Skeletal muscle cell (primary cell): Measurements from ENCODE around the gene AVP.
"Not testable (repeated sequence)": the region's sequence is repeated elsewhere in the genome, so short reads cannot be mapped to it uniquely, and the experiment has no call there.

Source experiments
- DNase-seq: peaks from one replicate; pipeline ENCODE4 v3.0.0-alpha.2; 2010; ENCODE audit warnings: low read depth
- H3K4me3 ChIP-seq: 2 replicates; pipeline ENCODE4 v1.5.1; 2011; ENCODE audit warnings: low read depth, mild to moderate bottlenecking, control low read depth, low read length, moderate library complexity

Gene AVP

GRCh38 chr20:3068075-3068474, 16.4 kb downstream of the AVP start:
- no peak for DNase-seq
- H3K4me3 ChIP-seq = no peak overlapping the region

DNA sequence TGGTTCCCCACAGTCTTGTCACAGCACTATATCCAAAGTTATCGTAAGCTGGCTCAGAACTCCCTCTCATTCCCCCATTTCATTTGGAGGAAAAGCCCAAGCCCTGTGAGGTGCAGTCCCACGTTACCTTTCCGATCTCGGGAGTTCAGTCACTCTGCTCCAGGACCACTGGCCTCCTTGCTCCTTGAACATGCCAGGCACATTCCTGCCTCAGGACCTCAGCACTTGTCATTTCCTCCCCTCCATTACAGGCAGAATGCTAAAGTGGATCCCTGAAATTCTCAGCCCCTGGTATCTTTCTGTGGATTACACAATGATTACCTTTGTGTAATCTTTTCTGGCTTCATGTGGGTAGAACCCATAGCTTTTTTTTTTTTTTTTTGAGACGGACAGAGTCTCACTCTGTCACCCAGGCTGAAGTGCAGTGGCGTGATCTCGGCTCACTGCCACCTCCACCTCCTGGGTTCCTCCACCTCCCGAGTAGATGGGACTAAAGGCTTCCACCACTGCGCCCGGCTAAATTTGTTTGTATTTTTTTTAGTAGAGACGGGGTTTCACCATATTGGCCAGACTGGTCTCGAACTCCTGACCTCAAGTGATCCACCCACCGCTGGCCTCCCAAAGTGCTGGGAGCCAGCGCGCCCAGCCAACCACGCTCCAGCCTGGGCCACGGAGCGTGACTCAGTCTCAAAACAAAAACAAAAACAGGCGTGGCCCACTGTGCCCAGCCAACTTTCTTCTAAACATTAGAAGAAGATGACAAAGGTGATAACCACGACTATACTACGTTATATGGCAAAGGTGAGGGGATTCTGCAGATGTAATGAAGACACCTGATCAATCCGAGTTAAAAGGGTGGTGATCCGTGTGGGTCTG, 17.1 kb downstream of the AVP start:
- H3K4me3 ChIP-seq = no peak overlapping the region
- DNase-seq = no peak

DNA sequence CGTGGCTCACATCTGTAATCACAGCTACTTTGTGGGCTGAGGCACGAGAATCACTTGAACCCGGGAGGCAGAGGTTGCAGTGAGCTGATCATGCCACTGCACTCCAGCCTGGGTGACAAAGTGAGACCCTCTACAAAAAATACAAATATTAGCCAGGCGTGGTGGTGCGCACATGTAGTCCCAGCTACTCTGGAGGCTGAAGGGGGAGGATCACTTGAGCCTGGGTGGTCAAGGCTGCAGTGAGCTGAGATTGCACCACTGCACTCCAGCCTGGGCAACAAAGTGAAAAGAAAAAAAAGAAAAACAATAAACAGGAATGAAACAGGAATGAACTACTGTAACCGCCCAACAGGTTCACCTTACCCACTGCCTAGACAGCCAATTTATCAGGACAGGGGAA, 20.4 kb downstream of the AVP start:
- H3K4me3 ChIP-seq, DNase-seq: not testable (repeated sequence)

DNA sequence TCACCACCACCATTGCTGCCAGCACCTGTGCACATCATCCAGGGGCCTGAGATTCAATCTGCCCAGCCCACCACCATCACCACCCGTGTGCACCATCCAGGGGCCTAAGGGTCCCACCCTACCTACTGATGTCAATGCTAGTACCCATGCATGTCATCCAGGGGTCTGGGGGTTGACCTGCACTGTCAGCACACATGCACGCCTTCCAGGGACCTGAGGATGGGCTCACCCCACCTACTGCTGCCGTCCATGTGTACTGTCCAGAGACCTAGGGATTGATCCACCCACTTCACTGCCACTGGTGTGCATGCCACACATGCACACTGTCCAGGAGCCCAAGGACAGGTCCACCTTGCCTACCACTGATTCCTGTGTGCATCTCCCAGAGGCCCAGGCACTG, 25.0 kb downstream of the AVP start:
- H3K4me3 ChIP-seq = no peak overlapping the region
- DNase-seq = no peak

DNA sequence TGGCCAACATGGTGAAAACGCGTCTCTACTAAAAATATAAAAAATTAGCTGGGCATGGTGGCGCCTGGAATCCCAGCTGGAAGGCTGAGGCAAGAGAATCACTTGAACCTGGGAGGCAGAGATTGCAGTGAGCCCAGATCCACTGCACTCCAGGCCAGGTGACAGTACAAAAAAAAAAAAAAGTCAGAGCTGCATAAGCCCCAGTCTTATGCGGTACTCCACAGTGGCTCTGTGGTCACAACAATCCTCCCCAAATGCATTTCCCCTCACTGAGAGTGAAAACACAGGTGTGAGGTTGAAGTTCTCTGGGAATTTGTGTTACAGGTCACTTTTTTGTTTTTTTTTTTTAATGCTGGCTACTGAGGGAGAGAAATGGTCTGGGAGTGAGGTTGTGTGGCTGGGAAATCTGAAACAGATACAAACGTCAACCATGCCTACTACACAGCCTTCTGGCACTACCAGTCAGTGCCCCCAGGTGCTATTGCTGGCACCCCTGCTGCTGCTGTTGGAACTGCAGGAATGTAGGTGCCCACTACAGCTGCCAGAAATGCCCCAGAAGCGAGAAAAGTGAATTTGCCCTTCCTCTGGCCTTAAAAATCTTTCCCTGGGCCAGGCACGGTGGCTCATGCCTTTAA, 33.0 kb downstream of the AVP start:
- H3K4me3 ChIP-seq = no peak overlapping the region
- DNase-seq = no peak

DNA sequence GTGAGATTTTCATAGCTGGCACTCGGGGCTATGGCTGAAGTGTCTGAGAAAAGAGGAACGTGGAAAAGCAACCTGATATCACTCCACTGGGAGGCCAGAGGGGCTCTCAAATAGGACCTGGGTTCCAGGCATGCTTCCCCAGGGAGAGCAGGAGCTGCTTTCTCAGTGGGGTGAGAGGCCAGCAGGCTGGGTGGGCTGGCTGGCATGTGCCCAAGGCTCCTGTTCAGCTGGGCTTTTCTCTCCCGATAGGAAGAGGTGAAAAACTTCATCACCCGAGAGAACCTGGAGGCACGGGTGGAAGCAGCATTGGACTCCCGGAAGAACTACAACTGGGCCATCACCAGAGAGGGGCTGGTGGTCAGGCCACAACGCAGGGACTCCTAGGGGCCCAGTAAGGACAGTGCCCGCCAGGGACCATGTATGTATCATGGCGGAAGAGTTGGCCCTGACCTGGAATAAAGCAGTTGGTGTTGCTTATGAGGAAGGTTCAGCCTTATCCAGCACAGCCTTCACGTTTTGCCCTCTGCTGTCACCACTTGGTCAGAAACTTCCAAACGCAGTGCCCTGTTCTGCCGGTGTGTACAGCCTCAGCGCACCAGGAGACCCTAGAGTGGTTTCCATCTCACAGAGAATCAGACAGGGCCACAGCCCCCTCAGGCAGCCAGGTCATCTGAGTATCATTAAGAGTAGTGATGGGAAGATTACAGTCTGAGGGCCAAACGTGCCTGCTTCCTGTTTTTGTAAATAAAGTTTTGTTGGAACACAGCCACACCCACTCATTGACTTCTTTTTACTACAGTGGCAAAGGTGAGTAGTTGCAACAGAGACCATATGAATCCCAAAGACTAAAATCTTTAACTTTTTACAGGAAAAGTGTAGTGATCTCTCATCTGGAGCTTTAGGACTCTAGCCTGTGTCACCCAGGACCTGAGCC, 36.8 kb downstream of the AVP start:
- H3K4me3 ChIP-seq = no peak overlapping the region
- DNase-seq = no peak

- no peak for DNase-seq
- peak overlapping the region; percentile 82 for H3K4me3 ChIP-seq
Observed at GRCh38 chr20:3046677-3047462, 37.7 kb downstream of the AVP start.

- DNase-seq = peak; percentile 53
- peak within 1 kb of the TSS; percentile 82 for H3K4me3 ChIP-seq
Observed at GRCh38 chr20:3045816-3046676, 38.5 kb downstream of the AVP start, which contains the start of gene MRPS26. TSS of gene MRPS26 (plus strand) at chr20:3046052. CDS start at chr20:3046069, 17 bp downstream.

- DNase-seq = peak; percentile 71
- H3K4me3 ChIP-seq = peak overlapping the region; percentile 82
Observed at GRCh38 chr20:3045042-3045815, 39.3 kb downstream of the AVP start.

- H3K4me3 ChIP-seq = no peak overlapping the region
- DNase-seq = no peak
Observed at GRCh38 chr20:3044336-3044965, 40.1 kb downstream of the AVP start.

DNA sequence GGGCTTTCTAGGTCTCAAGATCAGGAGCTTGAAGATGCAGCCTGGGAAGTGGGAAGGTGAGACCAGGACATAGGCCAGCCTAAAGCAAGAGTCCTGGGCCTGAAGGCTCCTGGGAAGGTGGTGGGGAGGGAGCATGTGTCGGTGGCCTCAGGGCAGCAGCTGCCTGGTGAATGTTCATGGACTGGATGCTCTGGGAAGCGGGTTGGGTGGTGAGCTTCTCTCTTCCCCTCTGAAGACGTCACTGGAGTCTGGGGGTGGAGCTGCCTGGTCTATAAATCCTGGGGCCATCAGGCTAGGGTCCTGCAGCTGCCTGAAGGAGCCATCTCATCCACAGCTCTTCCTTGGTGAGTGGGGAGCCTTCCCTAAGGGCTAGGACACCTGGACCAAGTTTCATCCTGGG, 41.2 kb downstream of the AVP start, which contains the start of gene GNRH2:
Gene GNRH2, plus strand, starts transcription at position 301 of the 400 bp plus-strand sequence. CDS start 793 bp downstream, outside the sequence.
- no peak for DNase-seq
- H3K4me3 ChIP-seq = no peak within 1 kb of the TSS

DNA sequence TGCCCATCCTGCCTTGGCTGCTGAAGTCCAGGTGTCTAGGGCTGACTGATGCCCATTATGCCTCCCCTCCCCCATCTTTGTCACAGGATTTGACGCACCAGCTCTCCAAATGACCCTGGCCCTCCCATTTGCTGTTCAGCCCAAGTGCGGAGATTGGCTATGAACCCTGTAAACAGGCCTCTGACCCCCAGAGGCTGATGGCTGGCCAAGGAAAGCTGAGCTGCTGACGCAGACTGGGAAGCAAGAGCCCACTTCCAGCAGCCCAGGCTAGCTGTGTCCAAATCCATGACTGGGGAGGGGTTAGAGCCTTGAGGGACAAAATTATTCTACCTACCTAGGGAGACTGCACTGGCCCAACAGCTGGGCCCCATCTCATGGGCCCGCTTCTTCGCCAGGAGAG, 41.9 kb downstream of the AVP start:
- no peak overlapping the region for H3K4me3 ChIP-seq
- no peak for DNase-seq

DNA sequence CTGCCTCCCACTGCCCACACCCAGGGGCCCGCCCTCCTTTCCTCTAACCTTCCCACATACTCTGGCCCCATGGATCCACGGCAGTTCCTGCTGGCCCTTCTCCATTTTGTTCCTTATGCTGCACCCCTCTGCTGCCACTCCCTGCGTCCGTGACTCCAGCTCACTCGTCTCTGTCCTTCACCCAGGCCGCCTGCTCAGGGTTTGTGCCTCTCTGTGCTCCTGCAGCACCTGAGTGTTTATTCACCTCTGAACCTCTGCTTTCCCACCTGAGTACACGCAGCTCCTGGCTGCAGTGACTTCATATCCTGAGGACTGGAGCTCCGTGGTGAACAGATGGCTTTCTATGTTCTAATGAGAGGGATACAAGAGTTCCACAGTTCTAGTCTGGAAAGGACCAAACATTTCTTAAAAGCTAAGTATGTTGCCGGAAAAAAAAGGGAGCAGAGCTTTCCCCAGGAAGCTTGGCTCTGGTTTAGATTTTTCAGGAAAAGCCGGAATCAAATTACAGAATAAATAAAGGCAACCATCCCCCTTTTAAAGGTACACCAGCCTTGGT, 42.6 kb downstream of the AVP start:
- H3K4me3 ChIP-seq = peak overlapping the region; percentile 5
- no peak for DNase-seq

DNA sequence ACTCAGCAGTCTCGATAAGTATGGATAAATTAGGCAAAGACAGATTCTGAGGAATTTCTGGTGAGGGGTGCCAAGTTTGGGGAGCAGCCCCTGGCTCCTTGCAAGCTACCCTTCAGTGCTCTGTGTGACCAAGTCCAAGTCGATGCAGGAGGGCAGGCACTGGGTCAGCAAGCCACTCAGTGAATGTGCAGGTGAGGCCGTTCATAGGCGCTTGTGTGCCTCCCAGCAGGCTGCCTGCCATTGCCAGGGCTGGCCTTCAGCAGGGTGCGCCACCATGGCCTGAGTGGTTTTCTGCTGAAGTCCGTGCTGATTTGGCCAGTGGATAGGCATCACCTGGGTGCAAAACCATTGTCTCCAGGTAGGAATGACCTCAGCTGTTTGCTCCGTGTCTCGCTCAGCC, 44.4 kb downstream of the AVP start:
- no peak overlapping the region for H3K4me3 ChIP-seq
- no peak for DNase-seq

- DNase-seq = no peak
- H3K4me3 ChIP-seq = no peak overlapping the region
Observed at GRCh38 chr20:3039426-3039825, 45.1 kb downstream of the AVP start.

DNA sequence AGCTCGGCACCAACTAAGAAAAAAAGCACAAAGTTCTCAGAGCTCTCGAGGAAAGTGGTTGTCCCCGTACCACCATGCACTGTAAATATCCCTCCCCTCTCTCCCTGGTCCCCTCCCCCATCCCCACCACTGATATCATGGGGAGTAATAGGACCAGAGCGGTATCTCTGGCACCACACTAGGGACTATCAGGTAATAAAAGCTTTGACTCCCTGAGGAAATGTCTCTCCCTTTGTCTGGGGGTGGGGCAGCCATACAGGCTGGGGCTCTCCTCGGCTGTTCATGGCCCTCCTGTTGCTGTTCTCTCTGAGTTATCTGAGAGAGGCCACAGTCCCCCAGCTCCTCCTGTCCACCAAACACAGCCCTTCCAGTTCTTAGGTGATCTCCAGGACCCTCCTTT, 46.1 kb downstream of the AVP start:
- no peak for DNase-seq
- no peak overlapping the region for H3K4me3 ChIP-seq

DNA sequence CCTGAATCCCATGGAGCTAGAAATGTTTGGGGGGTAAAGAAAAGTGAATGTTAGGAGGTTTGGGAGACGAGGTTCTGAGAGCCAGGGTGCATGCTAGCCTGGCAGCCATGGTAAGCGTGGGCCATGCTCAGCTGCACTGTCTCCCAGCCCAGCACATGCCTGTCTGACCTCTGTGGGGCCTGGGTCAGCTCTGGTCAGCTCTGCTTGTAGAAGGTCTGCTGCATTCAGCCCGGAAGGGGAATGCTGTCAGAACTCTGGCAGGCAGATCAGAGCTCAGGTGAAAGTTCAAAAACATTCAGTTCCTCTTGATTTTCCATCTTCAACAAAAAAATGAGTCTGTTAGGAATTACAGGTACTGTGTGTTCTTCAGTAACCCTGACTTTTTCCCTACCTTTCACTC, 46.9 kb downstream of the AVP start:
- H3K4me3 ChIP-seq = no peak overlapping the region
- DNase-seq = no peak
